GM23338 (cell line): ENCODE results near the gene MRNIP. TPM values are rescaled to one million over a fixed set of nuclear protein-coding genes. Genes with fewer than 3 reads are reported as not detected.

Experiments used
- ATAC-seq: fragments of 200-7000 bp; cut with Tn5 transposase; 3 replicates; pipeline ENCODE4 v1.9.1; 2020
- DNase-seq: peaks from one replicate; pipeline ENCODE4 v3.0.0-alpha.2; 2015; ENCODE audit warnings: low spot score
- H2AFZ ChIP-seq: fragments of 200-600 bp; sonication (generic); 2 replicates; pipeline ENCODE4 v1.8.0; 2016; ENCODE audit warnings: antibody characterized with exemption, mild to moderate bottlenecking, moderate library complexity
- H3F3A ChIP-seq: fragments of 200-600 bp; sonication (generic); replicated peaks from 2 replicates; pipeline ENCODE4 v1.8.0; 2017; ENCODE audit warnings: antibody characterized with exemption, mixed run types, low read depth
- H3K27ac ChIP-seq: fragments of 200-600 bp; sonication (generic); 2 replicates; pipeline ENCODE4 v1.6.1; 2016; ENCODE audit warnings: low read depth
- H3K27me3 ChIP-seq: fragments of 200-600 bp; sonication (generic); 2 replicates; pipeline ENCODE4 v1.8.0; 2016; ENCODE audit warnings: mild to moderate bottlenecking, mixed run types, moderate library complexity; ENCODE audit not compliant: insufficient read depth
- H3K36me3 ChIP-seq: fragments of 200-600 bp; sonication (generic); 2 replicates; pipeline ENCODE4 v1.8.0; 2016; ENCODE audit warnings: mild to moderate bottlenecking; ENCODE audit not compliant: insufficient read depth
- H3K4me1 ChIP-seq: fragments of 200-600 bp; sonication (generic); 2 replicates; pipeline ENCODE4 v1.8.0; 2016; ENCODE audit warnings: mild to moderate bottlenecking, moderate library complexity; ENCODE audit not compliant: insufficient read depth
- H3K4me2 ChIP-seq: fragments of 200-600 bp; sonication (generic); 2 replicates; pipeline ENCODE4 v1.7.1; 2017; ENCODE audit warnings: mixed run types
- H3K4me3 ChIP-seq: fragments of 200-600 bp; sonication (generic); 2 replicates; pipeline ENCODE4 v1.6.1; 2016; ENCODE audit warnings: mixed run types
- H3K79me2 ChIP-seq: fragments of 200-600 bp; sonication (generic); replicated peaks from 2 replicates; pipeline ENCODE4 v1.8.0; 2017; ENCODE audit warnings: mild to moderate bottlenecking; ENCODE audit not compliant: insufficient read depth
- H3K9me2 ChIP-seq: fragments of 200-600 bp; sonication (generic); 2 replicates; pipeline ENCODE4 v1.8.0; 2017; ENCODE audit not compliant: insufficient read depth
- H4K20me1 ChIP-seq: fragments of 200-600 bp; sonication (generic); replicated peaks from 2 replicates; pipeline ENCODE4 v1.8.0; 2017; ENCODE audit warnings: mild to moderate bottlenecking; ENCODE audit not compliant: insufficient read depth
- H3K27ac Mint-ChIP-seq: 2 replicates; pipeline ENCODE4 v1.8.0; 2020; ENCODE audit warnings: inconsistent platforms, mild to moderate bottlenecking, moderate library complexity, mixed read lengths
- H3K27me3 Mint-ChIP-seq: 3 replicates; pipeline ENCODE4 v1.8.0; 2022; ENCODE audit warnings: low read depth, mild to moderate bottlenecking, moderate library complexity, mixed read lengths, inconsistent platforms; ENCODE audit not compliant: insufficient read depth, poor library complexity
- H3K36me3 Mint-ChIP-seq: 3 replicates; pipeline ENCODE4 v1.8.0; 2021; ENCODE audit warnings: low read depth, mild to moderate bottlenecking, inconsistent platforms, moderate library complexity, mixed read lengths
- H3K4me1 Mint-ChIP-seq: 3 replicates; pipeline ENCODE4 v1.8.0; 2020; ENCODE audit warnings: mild to moderate bottlenecking, inconsistent platforms, mixed read lengths
- H3K4me3 Mint-ChIP-seq: 3 replicates; pipeline ENCODE4 v1.8.0; 2021; ENCODE audit warnings: moderate library complexity, mild to moderate bottlenecking, inconsistent platforms, mixed read lengths
- H3K9me3 Mint-ChIP-seq: 3 replicates; pipeline ENCODE4 v1.8.0; 2020; ENCODE audit warnings: moderate library complexity, mild to moderate bottlenecking, inconsistent platforms, mixed read lengths
- CREB1 ChIP-seq: fragments of 250-450 bp; sonication (Bioruptor Pico); IDR thresholded peaks from 2 replicates; pipeline ENCODE4 v1.5.0; 2020; ENCODE audit warnings: low read depth, mild to moderate bottlenecking, moderate library complexity
- EZH2 ChIP-seq: fragments of 200-600 bp; sonication (generic); IDR thresholded peaks from one replicate; pipeline ENCODE4 v1.8.0; 2017; ENCODE audit warnings: antibody characterized with exemption, mild to moderate bottlenecking, low read depth; ENCODE audit not compliant: unreplicated experiment
- JUNB ChIP-seq: IDR thresholded peaks from one replicate; pipeline ENCODE4 v1.6.1; 2016; ENCODE audit warnings: antibody characterized with exemption; ENCODE audit not compliant: unreplicated experiment
- POLR2AphosphoS5 ChIP-seq: IDR thresholded peaks from 2 replicates; pipeline ENCODE4 v1.6.1; 2016; ENCODE audit warnings: antibody characterized with exemption, low read depth
- REST ChIP-seq: IDR thresholded peaks from one replicate; pipeline ENCODE4 v1.6.1; 2018; ENCODE audit warnings: antibody characterized with exemption; ENCODE audit not compliant: unreplicated experiment
- STAT1 ChIP-seq: IDR thresholded peaks from one replicate; pipeline ENCODE4 v1.6.1; 2016; ENCODE audit warnings: antibody characterized with exemption; ENCODE audit not compliant: unreplicated experiment
- ZNF114 ChIP-seq: fragments of 250-450 bp; sonication (Bioruptor Pico); IDR thresholded peaks from 2 replicates; pipeline ENCODE4 v1.5.0; 2020; ENCODE audit warnings: mild to moderate bottlenecking, moderate library complexity
- ZNF331 ChIP-seq: fragments of 250-450 bp; sonication (Bioruptor Pico); IDR thresholded peaks from 2 replicates; pipeline ENCODE4 v1.5.0; 2020; ENCODE audit warnings: low read depth, mild to moderate bottlenecking, moderate library complexity
- polyA plus RNA-seq: library from polyadenylated mRNA; unstranded; fragments of >200 nt; fragmentation: Nextera tagmentation; extraction: Ambion mirVana; gene quantifications from 2 replicates; pipeline ENCODE4 v1.2.1, GENCODE V29; 2016
- total RNA-seq: library from RNA; depleted of rRNA; stranded (reverse); fragments of >200 nt; shearing (Covaris generic); gene quantifications from 2 replicates; pipeline ENCODE4 v1.2.3, GENCODE V29; 2014
- TF ChIP-seq, protein P1 (sequence below), 2 experiments: fragments of 200-600 bp in 1 of 2; sonication (generic) in 1 of 2; conservative IDR thresholded peaks; 2 replicates each; pipeline versions ENCODE4 v1.5.1 to v1.6.1; 2016 to 2017; ENCODE audit warnings: antibody characterized with exemption in 2 of 2, low read depth in 2 of 2, mild to moderate bottlenecking in 2 of 2, moderate library complexity in 1 of 2
- TF ChIP-seq, protein P2 (sequence below): fragments of 250-450 bp; sonication (Bioruptor Pico); IDR thresholded peaks from 2 replicates; pipeline ENCODE4 v1.5.0; 2020; ENCODE audit warnings: mild to moderate bottlenecking, moderate library complexity

MRNIP gene
- total and polyA plus RNA-seq, 2 experiments from 2014 or later = 18.2 to 34.4 TPM

GRCh38 chr5:179852993-179853547 lies 5.5 kb downstream of the MRNIP start:
- Histone ChIP-seq H3K79me2 (peaks cover 36% of the 10 kb centered on the region), H3K4me1 (no peaks in the 10 kb centered on the region), H2AFZ (no peak overlapping the region), H3K27ac (0 out of 2 replicates have a peak overlapping the region, but pooled peaks have one; percentile 26), H4K20me1 (peaks cover 9% of the 10 kb centered on the region; the same call in 1 of the 2 replicates), H3K4me3 (no peak overlapping the region), H3F3A (peaks cover 6% of the 10 kb centered on the region; the same call in 1 of the 2 replicates), H3K4me2 (no peak overlapping the region), H3K27me3 (no peaks in the 10 kb centered on the region), H3K9me2 (no peaks in the 10 kb centered on the region), H3K36me3 (peaks cover 16% of the 10 kb centered on the region)
- H3K27me3 Mint-ChIP-seq = peaks cover 16% of the 10 kb centered on the region
- H3K9me3 Mint-ChIP-seq = no peaks in the 10 kb centered on the region
- no peak overlapping the region for H3K4me3 Mint-ChIP-seq
- no peak for TF ChIP-seq POLR2AphosphoS5
- DNase-seq = no peak
- no peak for ATAC-seq
- H3K27ac Mint-ChIP-seq = no peak overlapping the region
- H3K4me1 Mint-ChIP-seq = peaks cover 12% of the 10 kb centered on the region; the same call in 2 of the 3 replicates
- H3K36me3 Mint-ChIP-seq = peaks cover 22% of the 10 kb centered on the region

DNA sequence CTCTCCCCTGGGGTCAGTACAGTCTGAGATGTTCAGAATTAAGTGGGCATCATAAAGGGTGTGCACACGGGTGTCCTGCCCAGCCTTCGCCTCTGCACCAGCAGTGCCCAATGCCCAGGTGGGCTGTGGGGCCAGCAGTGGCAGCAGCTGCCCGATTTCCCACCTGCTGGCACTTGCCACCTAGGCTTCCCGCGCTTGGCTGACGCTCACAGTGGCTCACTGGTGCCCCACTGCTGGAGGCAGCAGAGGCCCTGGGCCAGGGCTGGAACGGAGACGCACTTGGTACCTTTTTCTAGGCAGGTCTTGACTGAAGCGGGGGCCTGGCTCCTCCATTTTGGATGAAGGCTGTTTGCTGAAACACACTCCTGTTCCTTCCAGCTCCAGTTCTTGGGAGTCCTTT lies 17.0 kb downstream of the MRNIP start:
- no peaks in the 10 kb centered on the region for H3K4me1 ChIP-seq
- H3K4me1 Mint-ChIP-seq = no peaks in the 10 kb centered on the region
- H4K20me1 ChIP-seq = no peaks in the 10 kb centered on the region
- no peak overlapping the region for H3K4me3 ChIP-seq
- H3K36me3 Mint-ChIP-seq = peaks cover 73% of the 10 kb centered on the region
- peaks cover 8% of the 10 kb centered on the region for H3K36me3 ChIP-seq
- H3K27ac Mint-ChIP-seq = no peak overlapping the region
- ATAC-seq = no peak
- H3K27me3 ChIP-seq = no peaks in the 10 kb centered on the region
- no peak overlapping the region for H3K4me2 ChIP-seq
- no peak for DNase-seq
- 0 out of 2 replicates have a peak, but pooled peaks cover 5% of the 10 kb centered on the region for H3F3A ChIP-seq
- peaks cover 21% of the 10 kb centered on the region for H3K27me3 Mint-ChIP-seq
- no peak overlapping the region for H3K27ac ChIP-seq
- no peaks in the 10 kb centered on the region for H3K9me2 ChIP-seq
- H3K79me2 ChIP-seq = no peaks in the 10 kb centered on the region
- H2AFZ ChIP-seq = no peak overlapping the region
- H3K9me3 Mint-ChIP-seq = peaks cover 20% of the 10 kb centered on the region
- no peak overlapping the region for H3K4me3 Mint-ChIP-seq
- TF ChIP-seq STAT1 (no peak), ZNF114 (CRISPR knock-in tag) (no peak), REST (no peak), JUNB (no peak), ZNF331 (no peak), POLR2AphosphoS5 (no peak), EZH2 (no peak), CREB1 (CRISPR knock-in tag) (no peak)
- TF ChIP-seq, protein P1, sequence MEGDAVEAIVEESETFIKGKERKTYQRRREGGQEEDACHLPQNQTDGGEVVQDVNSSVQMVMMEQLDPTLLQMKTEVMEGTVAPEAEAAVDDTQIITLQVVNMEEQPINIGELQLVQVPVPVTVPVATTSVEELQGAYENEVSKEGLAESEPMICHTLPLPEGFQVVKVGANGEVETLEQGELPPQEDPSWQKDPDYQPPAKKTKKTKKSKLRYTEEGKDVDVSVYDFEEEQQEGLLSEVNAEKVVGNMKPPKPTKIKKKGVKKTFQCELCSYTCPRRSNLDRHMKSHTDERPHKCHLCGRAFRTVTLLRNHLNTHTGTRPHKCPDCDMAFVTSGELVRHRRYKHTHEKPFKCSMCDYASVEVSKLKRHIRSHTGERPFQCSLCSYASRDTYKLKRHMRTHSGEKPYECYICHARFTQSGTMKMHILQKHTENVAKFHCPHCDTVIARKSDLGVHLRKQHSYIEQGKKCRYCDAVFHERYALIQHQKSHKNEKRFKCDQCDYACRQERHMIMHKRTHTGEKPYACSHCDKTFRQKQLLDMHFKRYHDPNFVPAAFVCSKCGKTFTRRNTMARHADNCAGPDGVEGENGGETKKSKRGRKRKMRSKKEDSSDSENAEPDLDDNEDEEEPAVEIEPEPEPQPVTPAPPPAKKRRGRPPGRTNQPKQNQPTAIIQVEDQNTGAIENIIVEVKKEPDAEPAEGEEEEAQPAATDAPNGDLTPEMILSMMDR (conservative IDR thresholded peaks at IDR 0.05; ENCODE audit: low read depth in 2 of 2) = no peak
- TF ChIP-seq, protein P2, sequence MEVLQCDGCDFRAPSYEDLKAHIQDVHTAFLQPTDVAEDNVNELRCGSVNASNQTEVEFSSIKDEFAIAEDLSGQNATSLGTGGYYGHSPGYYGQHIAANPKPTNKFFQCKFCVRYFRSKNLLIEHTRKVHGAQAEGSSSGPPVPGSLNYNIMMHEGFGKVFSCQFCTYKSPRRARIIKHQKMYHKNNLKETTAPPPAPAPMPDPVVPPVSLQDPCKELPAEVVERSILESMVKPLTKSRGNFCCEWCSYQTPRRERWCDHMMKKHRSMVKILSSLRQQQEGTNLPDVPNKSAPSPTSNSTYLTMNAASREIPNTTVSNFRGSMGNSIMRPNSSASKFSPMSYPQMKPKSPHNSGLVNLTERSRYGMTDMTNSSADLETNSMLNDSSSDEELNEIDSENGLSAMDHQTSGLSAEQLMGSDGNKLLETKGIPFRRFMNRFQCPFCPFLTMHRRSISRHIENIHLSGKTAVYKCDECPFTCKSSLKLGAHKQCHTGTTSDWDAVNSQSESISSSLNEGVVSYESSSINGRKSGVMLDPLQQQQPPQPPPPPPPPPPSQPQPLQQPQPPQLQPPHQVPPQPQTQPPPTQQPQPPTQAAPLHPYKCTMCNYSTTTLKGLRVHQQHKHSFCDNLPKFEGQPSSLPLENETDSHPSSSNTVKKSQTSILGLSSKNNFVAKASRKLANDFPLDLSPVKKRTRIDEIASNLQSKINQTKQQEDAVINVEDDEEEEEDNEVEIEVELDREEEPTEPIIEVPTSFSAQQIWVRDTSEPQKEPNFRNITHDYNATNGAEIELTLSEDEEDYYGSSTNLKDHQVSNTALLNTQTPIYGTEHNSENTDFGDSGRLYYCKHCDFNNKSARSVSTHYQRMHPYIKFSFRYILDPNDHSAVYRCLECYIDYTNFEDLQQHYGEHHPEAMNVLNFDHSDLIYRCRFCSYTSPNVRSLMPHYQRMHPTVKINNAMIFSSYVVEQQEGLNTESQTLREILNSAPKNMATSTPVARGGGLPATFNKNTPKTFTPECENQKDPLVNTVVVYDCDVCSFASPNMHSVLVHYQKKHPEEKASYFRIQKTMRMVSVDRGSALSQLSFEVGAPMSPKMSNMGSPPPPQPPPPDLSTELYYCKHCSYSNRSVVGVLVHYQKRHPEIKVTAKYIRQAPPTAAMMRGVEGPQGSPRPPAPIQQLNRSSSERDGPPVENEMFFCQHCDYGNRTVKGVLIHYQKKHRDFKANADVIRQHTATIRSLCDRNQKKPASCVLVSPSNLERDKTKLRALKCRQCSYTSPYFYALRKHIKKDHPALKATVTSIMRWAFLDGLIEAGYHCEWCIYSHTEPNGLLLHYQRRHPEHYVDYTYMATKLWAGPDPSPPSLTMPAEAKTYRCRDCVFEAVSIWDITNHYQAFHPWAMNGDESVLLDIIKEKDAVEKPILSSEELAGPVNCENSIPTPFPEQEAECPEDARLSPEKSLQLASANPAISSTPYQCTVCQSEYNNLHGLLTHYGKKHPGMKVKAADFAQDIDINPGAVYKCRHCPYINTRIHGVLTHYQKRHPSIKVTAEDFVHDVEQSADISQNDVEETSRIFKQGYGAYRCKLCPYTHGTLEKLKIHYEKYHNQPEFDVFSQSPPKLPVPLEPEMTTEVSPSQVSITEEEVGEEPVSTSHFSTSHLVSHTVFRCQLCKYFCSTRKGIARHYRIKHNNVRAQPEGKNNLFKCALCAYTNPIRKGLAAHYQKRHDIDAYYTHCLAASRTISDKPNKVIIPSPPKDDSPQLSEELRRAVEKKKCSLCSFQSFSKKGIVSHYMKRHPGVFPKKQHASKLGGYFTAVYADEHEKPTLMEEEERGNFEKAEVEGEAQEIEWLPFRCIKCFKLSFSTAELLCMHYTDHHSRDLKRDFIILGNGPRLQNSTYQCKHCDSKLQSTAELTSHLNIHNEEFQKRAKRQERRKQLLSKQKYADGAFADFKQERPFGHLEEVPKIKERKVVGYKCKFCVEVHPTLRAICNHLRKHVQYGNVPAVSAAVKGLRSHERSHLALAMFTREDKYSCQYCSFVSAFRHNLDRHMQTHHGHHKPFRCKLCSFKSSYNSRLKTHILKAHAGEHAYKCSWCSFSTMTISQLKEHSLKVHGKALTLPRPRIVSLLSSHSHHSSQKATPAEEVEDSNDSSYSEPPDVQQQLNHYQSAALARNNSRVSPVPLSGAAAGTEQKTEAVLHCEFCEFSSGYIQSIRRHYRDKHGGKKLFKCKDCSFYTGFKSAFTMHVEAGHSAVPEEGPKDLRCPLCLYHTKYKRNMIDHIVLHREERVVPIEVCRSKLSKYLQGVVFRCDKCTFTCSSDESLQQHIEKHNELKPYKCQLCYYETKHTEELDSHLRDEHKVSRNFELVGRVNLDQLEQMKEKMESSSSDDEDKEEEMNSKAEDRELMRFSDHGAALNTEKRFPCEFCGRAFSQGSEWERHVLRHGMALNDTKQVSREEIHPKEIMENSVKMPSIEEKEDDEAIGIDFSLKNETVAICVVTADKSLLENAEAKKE (CRISPR knock-in tag) = no peak
